Measurements from ENCODE around the gene TTC28.

The TTC28 gene

DNA sequence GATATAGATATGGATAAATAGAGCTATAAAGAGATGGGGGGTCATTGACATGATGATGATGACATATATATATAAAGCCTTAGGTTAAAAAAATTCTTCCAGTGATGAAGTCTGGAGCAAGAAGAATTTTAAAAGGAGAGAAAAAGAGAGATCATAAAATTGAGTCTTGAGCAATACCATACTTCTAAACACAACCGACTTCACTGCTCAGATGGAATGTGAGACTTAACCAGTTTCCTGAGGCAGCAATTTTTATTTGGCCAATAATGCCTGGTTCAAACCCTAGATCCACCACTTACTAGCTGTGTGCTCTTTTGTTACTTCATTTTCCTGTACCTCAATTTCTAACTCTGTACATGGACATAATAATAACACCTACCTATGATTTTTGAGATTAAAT lies 229.5 kb downstream of the TTC28 start:
- no peak overlapping the region for H3K4me2 ChIP-seq (ENCODE audit: low read depth, low read length, poor library complexity, severe bottlenecking)
- H3K9ac ChIP-seq (ENCODE audit: low read depth, low read length, poor library complexity, severe bottlenecking) = no peak overlapping the region
- no peaks in the 10 kb centered on the region for H4K20me1 ChIP-seq (ENCODE audit: insufficient read depth, low read length, poor library complexity, severe bottlenecking)
- no peaks in the 10 kb centered on the region for H3K79me2 ChIP-seq (ENCODE audit: insufficient read depth, low read length)
- no peaks in the 10 kb centered on the region for H3K9me2 ChIP-seq (replicated peaks; ENCODE audit: low read depth, low read length)
- H3K9me3 ChIP-seq (ENCODE audit: insufficient read depth, low read depth, low read length) = peaks cover 10% of the 10 kb centered on the region
- no peak overlapping the region for H3K4me3 ChIP-seq (ENCODE audit: low read length, poor library complexity, severe bottlenecking)
- TF ChIP-seq EZH2phosphoT487 (IDR thresholded peaks at IDR 0.05; ENCODE audit: borderline replicate concordance) = no peak
- TF ChIP-seq, protein P1, sequence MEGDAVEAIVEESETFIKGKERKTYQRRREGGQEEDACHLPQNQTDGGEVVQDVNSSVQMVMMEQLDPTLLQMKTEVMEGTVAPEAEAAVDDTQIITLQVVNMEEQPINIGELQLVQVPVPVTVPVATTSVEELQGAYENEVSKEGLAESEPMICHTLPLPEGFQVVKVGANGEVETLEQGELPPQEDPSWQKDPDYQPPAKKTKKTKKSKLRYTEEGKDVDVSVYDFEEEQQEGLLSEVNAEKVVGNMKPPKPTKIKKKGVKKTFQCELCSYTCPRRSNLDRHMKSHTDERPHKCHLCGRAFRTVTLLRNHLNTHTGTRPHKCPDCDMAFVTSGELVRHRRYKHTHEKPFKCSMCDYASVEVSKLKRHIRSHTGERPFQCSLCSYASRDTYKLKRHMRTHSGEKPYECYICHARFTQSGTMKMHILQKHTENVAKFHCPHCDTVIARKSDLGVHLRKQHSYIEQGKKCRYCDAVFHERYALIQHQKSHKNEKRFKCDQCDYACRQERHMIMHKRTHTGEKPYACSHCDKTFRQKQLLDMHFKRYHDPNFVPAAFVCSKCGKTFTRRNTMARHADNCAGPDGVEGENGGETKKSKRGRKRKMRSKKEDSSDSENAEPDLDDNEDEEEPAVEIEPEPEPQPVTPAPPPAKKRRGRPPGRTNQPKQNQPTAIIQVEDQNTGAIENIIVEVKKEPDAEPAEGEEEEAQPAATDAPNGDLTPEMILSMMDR (conservative IDR thresholded peaks at IDR 0.05; ENCODE audit: low read length) = no peak
- H3K36me3 ChIP-seq (ENCODE audit: insufficient read depth, low read length) = no peaks in the 10 kb centered on the region; the same call in 1 of the 2 replicates
- H3K4me1 ChIP-seq (ENCODE audit: insufficient read depth, low read length, poor library complexity, severe bottlenecking) = peaks cover 8% of the 10 kb centered on the region
- no peaks in the 10 kb centered on the region; the same call in 1 of the 2 replicates for H3F3A ChIP-seq (ENCODE audit: low read depth)
- no peak overlapping the region for H2AFZ ChIP-seq (ENCODE audit: low read length)
- no peaks in the 10 kb centered on the region for H3K27me3 ChIP-seq (ENCODE audit: insufficient read depth, low read length, poor library complexity, severe bottlenecking)

DNA sequence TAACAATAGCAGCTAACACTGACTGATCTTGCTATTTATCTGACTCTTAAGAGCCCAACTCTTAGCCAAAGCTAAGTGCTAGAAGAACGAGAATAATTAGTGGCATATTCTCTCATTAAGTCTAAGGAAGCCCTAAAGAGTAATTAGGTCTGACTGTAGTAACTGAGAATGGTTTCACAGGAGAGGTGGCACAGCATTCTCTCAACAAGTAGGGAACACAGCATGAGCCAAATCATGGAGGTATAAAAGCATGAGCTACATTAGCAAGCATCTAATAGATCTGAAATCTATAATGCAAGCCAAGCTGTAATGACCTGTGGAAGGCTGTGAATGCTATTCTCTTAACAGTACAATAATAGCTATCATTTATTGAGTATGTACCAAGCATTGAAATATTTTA lies 230.6 kb downstream of the TTC28 start:
- no peak for TF ChIP-seq EZH2phosphoT487 (IDR thresholded peaks at IDR 0.05; ENCODE audit: borderline replicate concordance)
- TF ChIP-seq, protein P1 (conservative IDR thresholded peaks at IDR 0.05; ENCODE audit: low read length) = no peak
- Histone ChIP-seq H4K20me1 (ENCODE audit: insufficient read depth, low read length, poor library complexity, severe bottlenecking) (no peaks in the 10 kb centered on the region), H3K9me3 (ENCODE audit: insufficient read depth, low read depth, low read length) (peaks cover 10% of the 10 kb centered on the region), H3K9me2 (replicated peaks; ENCODE audit: low read depth, low read length) (no peaks in the 10 kb centered on the region), H3K36me3 (ENCODE audit: insufficient read depth, low read length) (no peaks in the 10 kb centered on the region; the same call in 1 of the 2 replicates), H3K4me2 (ENCODE audit: low read depth, low read length, poor library complexity, severe bottlenecking) (no peak overlapping the region), H2AFZ (ENCODE audit: low read length) (peak overlapping the region; percentile 5; the same call in 1 of the 2 replicates), H3K79me2 (ENCODE audit: insufficient read depth, low read length) (no peaks in the 10 kb centered on the region), H3K4me1 (ENCODE audit: insufficient read depth, low read length, poor library complexity, severe bottlenecking) (peaks cover 17% of the 10 kb centered on the region), H3F3A (ENCODE audit: low read depth) (no peaks in the 10 kb centered on the region; the same call in 1 of the 2 replicates), H3K9ac (ENCODE audit: low read depth, low read length, poor library complexity, severe bottlenecking) (no peak overlapping the region), H3K4me3 (ENCODE audit: low read length, poor library complexity, severe bottlenecking) (no peak overlapping the region), H3K27me3 (ENCODE audit: insufficient read depth, low read length, poor library complexity, severe bottlenecking) (no peaks in the 10 kb centered on the region)

DNA sequence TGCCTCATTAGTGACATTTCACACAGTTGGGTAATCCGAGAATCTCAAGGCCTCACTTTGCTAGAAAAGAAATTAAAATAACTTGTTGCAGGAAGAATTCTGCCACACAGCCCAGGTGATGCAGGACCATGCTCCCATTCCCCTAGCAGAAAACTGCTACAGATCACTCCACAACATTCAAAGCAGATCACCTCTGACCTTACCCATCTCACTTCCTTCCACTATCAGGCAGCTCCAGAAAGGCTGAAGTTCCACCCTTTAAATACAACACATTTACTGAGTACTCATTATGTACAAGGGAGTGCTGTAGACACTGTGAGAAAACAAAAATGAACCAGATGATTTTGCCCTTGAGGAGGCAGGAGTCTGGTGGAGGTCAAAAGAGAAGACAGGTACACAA lies 231.0 kb downstream of the TTC28 start:
- Histone ChIP-seq H3K4me1 (ENCODE audit: insufficient read depth, low read length, poor library complexity, severe bottlenecking) (peaks cover 21% of the 10 kb centered on the region), H4K20me1 (ENCODE audit: insufficient read depth, low read length, poor library complexity, severe bottlenecking) (no peaks in the 10 kb centered on the region), H3K9me2 (replicated peaks; ENCODE audit: low read depth, low read length) (no peaks in the 10 kb centered on the region), H3K36me3 (ENCODE audit: insufficient read depth, low read length) (no peaks in the 10 kb centered on the region; the same call in 1 of the 2 replicates), H3K4me3 (ENCODE audit: low read length, poor library complexity, severe bottlenecking) (no peak overlapping the region), H3K27me3 (ENCODE audit: insufficient read depth, low read length, poor library complexity, severe bottlenecking) (no peaks in the 10 kb centered on the region), H3F3A (ENCODE audit: low read depth) (no peaks in the 10 kb centered on the region; the same call in 1 of the 2 replicates), H3K79me2 (ENCODE audit: insufficient read depth, low read length) (no peaks in the 10 kb centered on the region), H3K9ac (ENCODE audit: low read depth, low read length, poor library complexity, severe bottlenecking) (no peak overlapping the region), H3K9me3 (ENCODE audit: insufficient read depth, low read depth, low read length) (peaks cover 10% of the 10 kb centered on the region), H3K4me2 (ENCODE audit: low read depth, low read length, poor library complexity, severe bottlenecking) (no peak overlapping the region), H2AFZ (ENCODE audit: low read length) (peak overlapping the region; percentile 5; the same call in 1 of the 2 replicates)
- TF ChIP-seq EZH2phosphoT487 (IDR thresholded peaks at IDR 0.05; ENCODE audit: borderline replicate concordance) = no peak
- TF ChIP-seq, protein P1 (conservative IDR thresholded peaks at IDR 0.05; ENCODE audit: low read length) = no peak

All from Loucy (cell line).